IPS DF 6.9 (cell line): ENCODE data around the gene PTPRD.

Source experiments
- DNase-seq: peaks from one replicate; pipeline ENCODE4 v3.0.0-alpha.2; 2013; ENCODE audit warnings: low read depth, low spot score
- H3K27ac ChIP-seq: one replicate; pipeline ENCODE4 v1.5.1; 2013; ENCODE audit warnings: low read length, control low read depth
- H3K27me3 ChIP-seq: 2 replicates; pipeline ENCODE4 v1.6.1; 2013; ENCODE audit warnings: mild to moderate bottlenecking, low read length; ENCODE audit not compliant: control insufficient read depth, insufficient read depth
- H3K36me3 ChIP-seq: 2 replicates; pipeline ENCODE4 v1.6.1; 2013; ENCODE audit warnings: low read length; ENCODE audit not compliant: control insufficient read depth, insufficient read depth
- H3K4me1 ChIP-seq: 2 replicates; pipeline ENCODE4 v1.6.1; 2013; ENCODE audit warnings: low read length; ENCODE audit not compliant: control insufficient read depth, insufficient read depth
- H3K4me3 ChIP-seq: 2 replicates; pipeline ENCODE4 v1.5.1; 2013; ENCODE audit warnings: mild to moderate bottlenecking, low read length
- H3K9me3 ChIP-seq: 2 replicates; pipeline ENCODE4 v1.6.1; 2013; ENCODE audit warnings: low read length, inconsistent platforms; ENCODE audit not compliant: control insufficient read depth, insufficient read depth
- WGBS: extraction: QIAGEN DNeasy Blood & Tissue Kit; methylation state at CpG from one replicate; pipeline ENCODE4 v1.1.7; 2013; ENCODE audit warnings: mixed read lengths, missing lambda C conversion rate; ENCODE audit not compliant: insufficient read length, insufficient coverage; 5-methylcytosine and 5-hydroxymethylcytosine counted together

PTPRD gene

GRCh38 chr9:9855177-9856078 is 757.4 kb downstream of the PTPRD start:
- Histone ChIP-seq H3K4me3 (no peak overlapping the region), H3K36me3 (no peaks in the 10 kb centered on the region), H3K9me3 (no peaks in the 10 kb centered on the region), H3K27ac (no peak overlapping the region), H3K4me1 (no peaks in the 10 kb centered on the region), H3K27me3 (no peaks in the 10 kb centered on the region)
- no CpG with 5 or more reads among the region's 15 CpGs for WGBS
- no peak for DNase-seq

GRCh38 chr9:9847750-9848149 is 765.1 kb downstream of the PTPRD start:
- no peak overlapping the region for H3K4me3 ChIP-seq
- no CpG with 5 or more reads among the region's 5 CpGs for WGBS
- H3K9me3 ChIP-seq: no peaks in the 10 kb centered on the region

GRCh38 chr9:9846557-9846956 is 766.2 kb downstream of the PTPRD start:
- no peak for DNase-seq
- WGBS: no CpG with 5 or more reads among the region's 1 CpG
- Histone ChIP-seq H3K4me1 (no peaks in the 10 kb centered on the region), H3K9me3 (no peaks in the 10 kb centered on the region), H3K4me3 (no peak overlapping the region), H3K36me3 (no peaks in the 10 kb centered on the region), H3K27ac (no peak overlapping the region), H3K27me3 (no peaks in the 10 kb centered on the region)

More at GRCh38 chr9:9847750-9848149, 765.1 kb downstream of the PTPRD start:
- no peak for DNase-seq
- no peaks in the 10 kb centered on the region for H3K4me1 ChIP-seq
- H3K27me3 ChIP-seq: no peaks in the 10 kb centered on the region
- no peaks in the 10 kb centered on the region for H3K36me3 ChIP-seq
- no peak overlapping the region for H3K27ac ChIP-seq

GRCh38 chr9:9820436-9820835 is 792.4 kb downstream of the PTPRD start:
- H3K27me3 ChIP-seq: no peaks in the 10 kb centered on the region
- H3K27ac ChIP-seq: no peak overlapping the region
- H3K36me3 ChIP-seq: no peaks in the 10 kb centered on the region
- no peak for DNase-seq
- no peaks in the 10 kb centered on the region for H3K4me1 ChIP-seq
- H3K9me3 ChIP-seq: no peaks in the 10 kb centered on the region
- no peak overlapping the region for H3K4me3 ChIP-seq

GRCh38 chr9:9819886-9820285 is 792.9 kb downstream of the PTPRD start:
- Histone ChIP-seq H3K4me1 (no peaks in the 10 kb centered on the region), H3K36me3 (no peaks in the 10 kb centered on the region), H3K4me3 (no peak overlapping the region), H3K9me3 (no peaks in the 10 kb centered on the region), H3K27ac (no peak overlapping the region), H3K27me3 (no peaks in the 10 kb centered on the region)
- no CpG with 5 or more reads among the region's 5 CpGs for WGBS
- no peak for DNase-seq

GRCh38 chr9:9817176-9817575 is 795.6 kb downstream of the PTPRD start:
- Histone ChIP-seq H3K36me3 (no peaks in the 10 kb centered on the region), H3K4me3 (no peak overlapping the region), H3K4me1 (no peaks in the 10 kb centered on the region), H3K9me3 (no peaks in the 10 kb centered on the region), H3K27me3 (no peaks in the 10 kb centered on the region), H3K27ac (no peak overlapping the region)
- no peak for DNase-seq
- no CpG with 5 or more reads among the region's 2 CpGs for WGBS

- no peaks in the 10 kb centered on the region for H3K9me3 ChIP-seq
- H3K4me1 ChIP-seq: no peaks in the 10 kb centered on the region
- no peak for DNase-seq
- H3K27me3 ChIP-seq: no peaks in the 10 kb centered on the region
- no peaks in the 10 kb centered on the region for H3K36me3 ChIP-seq
- H3K27ac ChIP-seq: no peak overlapping the region
- WGBS: no CpG with 5 or more reads among the region's 1 CpG
- no peak overlapping the region for H3K4me3 ChIP-seq
Observed at GRCh38 chr9:9804109-9804508, 808.7 kb downstream of the PTPRD start.

GRCh38 chr9:9799287-9799686 is 813.5 kb downstream of the PTPRD start:
- Histone ChIP-seq H3K4me3 (no peak overlapping the region), H3K27ac (no peak overlapping the region), H3K27me3 (no peaks in the 10 kb centered on the region), H3K4me1 (no peaks in the 10 kb centered on the region), H3K36me3 (no peaks in the 10 kb centered on the region), H3K9me3 (no peaks in the 10 kb centered on the region)
- no peak for DNase-seq
- no CpG with 5 or more reads among the region's 1 CpG for WGBS

- DNase-seq: no peak
- H3K27ac ChIP-seq: no peak overlapping the region
- no CpG with 5 or more reads among the region's 1 CpG for WGBS
- no peak overlapping the region for H3K4me3 ChIP-seq
- no peaks in the 10 kb centered on the region for H3K9me3 ChIP-seq
- no peaks in the 10 kb centered on the region for H3K27me3 ChIP-seq
- no peaks in the 10 kb centered on the region for H3K36me3 ChIP-seq
- H3K4me1 ChIP-seq: no peaks in the 10 kb centered on the region
Observed at GRCh38 chr9:9792144-9792857, 820.5 kb downstream of the PTPRD start.

GRCh38 chr9:9791611-9792010 is 821.2 kb downstream of the PTPRD start:
- no peak for DNase-seq

More at GRCh38 chr9:9791611-9792010, 821.2 kb downstream of the PTPRD start:
- H3K36me3 ChIP-seq: no peaks in the 10 kb centered on the region
- no CpG with 5 or more reads among the region's 1 CpG for WGBS
- no peak overlapping the region for H3K27ac ChIP-seq
- H3K9me3 ChIP-seq: no peaks in the 10 kb centered on the region
- no peak overlapping the region for H3K4me3 ChIP-seq
- no peaks in the 10 kb centered on the region for H3K27me3 ChIP-seq
- H3K4me1 ChIP-seq: no peaks in the 10 kb centered on the region
